Esophagus muscularis mucosa (tissue), 4 donors: ENCODE measurements around the gene OR56A5. TPM values are rescaled to one million over a fixed set of nuclear protein-coding genes. Genes with fewer than 3 reads are reported as not detected.

ENCODE experiments used
- DNase-seq: peaks from one replicate; pipeline ENCODE4 v3.0.0-alpha.2; 2017; ENCODE audit errors: extremely low spot score
- H3K27ac ChIP-seq, 4 donors: fragments of 200-600 bp; sonication (generic); replicated peaks in 1 of 4; 1 replicate in 3 of 4; 2 replicates in 1 of 4; pipeline ENCODE4 v1.5.1; 2016 to 2019; ENCODE audit warnings: mild to moderate bottlenecking in 1 of 4
- H3K27me3 ChIP-seq, 4 donors: fragments of 200-600 bp; sonication (generic); one replicate each; pipeline versions ENCODE4 v1.5.1 to v1.6.0; 2016 to 2019
- H3K36me3 ChIP-seq, 4 donors: fragments of 200-600 bp; sonication (generic); one replicate each; pipeline ENCODE4 v1.5.1; 2016 to 2019
- H3K4me1 ChIP-seq, 4 donors: fragments of 200-600 bp; sonication (generic); one replicate each; pipeline ENCODE4 v1.5.1; 2016 to 2019
- H3K4me3 ChIP-seq, 4 donors: fragments of 200-600 bp; sonication (generic); 1 replicate in 2 of 4; 2 replicates in 2 of 4; pipeline ENCODE4 v1.5.1; 2016 to 2019; ENCODE audit warnings: mild to moderate bottlenecking in 4 of 4, moderate library complexity in 1 of 4
- H3K9me3 ChIP-seq, 4 donors: fragments of 200-600 bp; sonication (generic); 1 replicate in 3 of 4; 2 replicates in 1 of 4; pipeline ENCODE4 v1.5.1; 2016 to 2019
- CTCF ChIP-seq, 3 experiments: fragments of 200-600 bp in 2 of 3; fragments of 450-650 bp in 1 of 3; sonication (generic) in 2 of 3; IDR thresholded peaks; one replicate each; pipeline ENCODE4 v1.5.1; 2017 to 2019; ENCODE audit warnings: antibody characterized with exemption in 3 of 3, mild to moderate bottlenecking in 2 of 3, moderate library complexity in 1 of 3
- EP300 ChIP-seq: sonication (generic); formaldehyde crosslinking; IDR thresholded peaks from one replicate; pipeline ENCODE4 v1.6.1; 2017; ENCODE audit warnings: antibody characterized with exemption
- POLR2A ChIP-seq: fragments of 450-650 bp; IDR thresholded peaks from one replicate; pipeline ENCODE4 v1.6.1; 2017; ENCODE audit warnings: antibody characterized with exemption, moderate library complexity, mild to moderate bottlenecking, low read depth
- POLR2AphosphoS5 ChIP-seq, 2 donors: sonication (generic); formaldehyde crosslinking; IDR thresholded peaks; one replicate each; pipeline ENCODE4 v1.6.1; 2017; ENCODE audit warnings: antibody characterized with exemption in 2 of 2
- WGBS: methylation state at CpG from one replicate; pipeline ENCODE4 v1.1.5; 2018; 5-methylcytosine and 5-hydroxymethylcytosine counted together
- intact Hi-C: fragments of 100-400 bp; cut with DNase I; formaldehyde crosslinking; loops from one replicate; pipeline ENCODE4 v1.15.1; 2023
- total RNA-seq, 4 donors: library from RNA; depleted of rRNA; stranded (reverse); fragments of >200 nt; gene quantifications; one replicate each; pipeline versions ENCODE4 v1.1.0 to v1.2.1, GENCODE V29; 2016

The OR56A5 gene
- total RNA-seq, 4 donors from 2014 or later = not detected

GRCh38 chr11:5955586-5955985 is 12.7 kb downstream of the OR56A5 start:
- intact Hi-C loops = no loop called here
- Histone ChIP-seq H3K4me3 (no peak overlapping the region), H3K27ac (no peak overlapping the region), H3K27me3 (no peaks in the 10 kb centered on the region), H3K9me3 (peaks cover 0 to 10% (median 6%) of the 10 kb centered on the region in 4 donors), H3K4me1 (no peaks in the 10 kb centered on the region), H3K36me3 (no peaks in the 10 kb centered on the region)
- DNase-seq = no peak
- no peak for TF ChIP-seq CTCF (IDR thresholded peaks at IDR 0.05)
- no peak for TF ChIP-seq POLR2A
- TF ChIP-seq EP300 = no peak
- no peak for TF ChIP-seq POLR2AphosphoS5 (IDR thresholded peaks at IDR 0.05)
- WGBS = 54% methylated on average over 3 of the region's 3 CpGs

GRCh38 chr11:5941951-5942350 is 26.3 kb downstream of the OR56A5 start, which contains the start of gene OR56A3:
OR56A3 (plus strand) TSS chr11:5942251; CDS start chr11:5947347, 5,096 bp downstream.
- no peak within 1 kb of the TSS for H3K27ac ChIP-seq
- H3K4me3 ChIP-seq = no peak within 1 kb of the TSS
- TF ChIP-seq POLR2A = no peak
- TF ChIP-seq CTCF (IDR thresholded peaks at IDR 0.05) = no peak
- TF ChIP-seq POLR2AphosphoS5 (IDR thresholded peaks at IDR 0.05) = no peak
- no peak for TF ChIP-seq EP300
- no peaks in the 10 kb centered on the region for H3K27me3 ChIP-seq
- intact Hi-C loops = no loop called here
- no peaks in the 10 kb centered on the region for H3K4me1 ChIP-seq
- no peaks in the 10 kb centered on the region for H3K9me3 ChIP-seq
- no peaks in the 10 kb centered on the region for H3K36me3 ChIP-seq
- 79% methylated on average over 3 of the region's 3 CpGs for WGBS
- DNase-seq = no peak

GRCh38 chr11:5940748-5941147 is 27.5 kb downstream of the OR56A5 start:
- TF ChIP-seq EP300 = no peak
- 91% methylated on average over 2 of the region's 2 CpGs for WGBS
- Histone ChIP-seq H3K27ac (no peak overlapping the region), H3K9me3 (no peaks in the 10 kb centered on the region), H3K4me3 (no peak overlapping the region), H3K4me1 (no peaks in the 10 kb centered on the region), H3K36me3 (no peaks in the 10 kb centered on the region), H3K27me3 (no peaks in the 10 kb centered on the region)
- DNase-seq = no peak
- intact Hi-C loops = no loop called here

GRCh38 chr11:5938603-5938965 is 29.7 kb downstream of the OR56A5 start:
- H3K36me3 ChIP-seq = no peaks in the 10 kb centered on the region
- no peak overlapping the region for H3K4me3 ChIP-seq
- H3K27me3 ChIP-seq = no peaks in the 10 kb centered on the region
- TF ChIP-seq POLR2AphosphoS5 (IDR thresholded peaks at IDR 0.05) (no peak), POLR2A (no peak)
- no peaks in the 10 kb centered on the region for H3K9me3 ChIP-seq
- no peak for DNase-seq
- no peak overlapping the region for H3K27ac ChIP-seq
- 85% methylated on average over 21 of the region's 21 CpGs for WGBS
- no peaks in the 10 kb centered on the region for H3K4me1 ChIP-seq
- intact Hi-C loops = no loop called here

- Histone ChIP-seq H3K9me3 (no peaks in the 10 kb centered on the region), H3K27me3 (no peaks in the 10 kb centered on the region), H3K36me3 (no peaks in the 10 kb centered on the region), H3K4me3 (no peak overlapping the region), H3K4me1 (no peaks in the 10 kb centered on the region), H3K27ac (no peak overlapping the region)
- no peak for DNase-seq
- TF ChIP-seq CTCF (IDR thresholded peaks at IDR 0.05) (no peak), POLR2A (no peak), POLR2AphosphoS5 (IDR thresholded peaks at IDR 0.05) (no peak), EP300 (no peak)
- WGBS = 89% methylated on average over 39 of the region's 39 CpGs
- intact Hi-C loops = no loop called here
Observed at GRCh38 chr11:5937868-5938602, 30.3 kb downstream of the OR56A5 start.

GRCh38 chr11:5933116-5933515 is 35.2 kb downstream of the OR56A5 start:
- no peak for DNase-seq
- H3K9me3 ChIP-seq = peaks cover 0 to 6% (median 0%) of the 10 kb centered on the region in 4 donors
- H3K4me3 ChIP-seq = no peak overlapping the region
- no peak overlapping the region for H3K27ac ChIP-seq
- TF ChIP-seq EP300 (no peak), POLR2A (no peak), CTCF (IDR thresholded peaks at IDR 0.05) (no peak), POLR2AphosphoS5 (IDR thresholded peaks at IDR 0.05) (no peak)
- WGBS = 81% methylated on average over 10 of the region's 10 CpGs
- no peaks in the 10 kb centered on the region for H3K27me3 ChIP-seq
- intact Hi-C loops = no loop called here
- H3K4me1 ChIP-seq = no peaks in the 10 kb centered on the region
- H3K36me3 ChIP-seq = no peaks in the 10 kb centered on the region
